HAP-1 (cell line): ENCODE data around the gene KCNQ1.

Experiments
- DNase-seq, 2 experiments: peaks; one replicate each; pipeline ENCODE4 v3.0.0-alpha.2; 2016 to 2020; ENCODE audit warnings: low spot score in 2 of 2
- H3K27me3 ChIP-seq: fragments of 250-450 bp; sonication (Bioruptor Pico); 2 replicates; pipeline ENCODE4 v1.5.1; 2020; ENCODE audit warnings: low read depth, mild to moderate bottlenecking, moderate library complexity
- H3K36me3 ChIP-seq: fragments of 250-450 bp; sonication (Bioruptor Pico); replicated peaks from 2 replicates; pipeline ENCODE4 v1.5.1; 2020; ENCODE audit warnings: mild to moderate bottlenecking
- H3K4me1 ChIP-seq: fragments of 250-450 bp; sonication (Bioruptor Pico); 2 replicates; pipeline ENCODE4 v1.5.1; 2020; ENCODE audit warnings: mild to moderate bottlenecking
- H3K4me3 ChIP-seq: fragments of 250-450 bp; sonication (Bioruptor Pico); 2 replicates; pipeline ENCODE4 v1.5.1; 2020; ENCODE audit warnings: mild to moderate bottlenecking, moderate library complexity
- H3K9me3 ChIP-seq: fragments of 250-450 bp; sonication (Bioruptor Pico); 2 replicates; pipeline ENCODE4 v1.5.1; 2020; ENCODE audit warnings: mild to moderate bottlenecking, moderate library complexity
- in situ Hi-C: fragments of 300-500 bp; cut with MboI; formaldehyde crosslinking; loops from 3 replicates; pipeline ENCODE4 v1.14.3; 2020; ENCODE audit warnings: low sequenced_read_pairs, inconsistent platforms, mixed read lengths

The KCNQ1 gene

DNA sequence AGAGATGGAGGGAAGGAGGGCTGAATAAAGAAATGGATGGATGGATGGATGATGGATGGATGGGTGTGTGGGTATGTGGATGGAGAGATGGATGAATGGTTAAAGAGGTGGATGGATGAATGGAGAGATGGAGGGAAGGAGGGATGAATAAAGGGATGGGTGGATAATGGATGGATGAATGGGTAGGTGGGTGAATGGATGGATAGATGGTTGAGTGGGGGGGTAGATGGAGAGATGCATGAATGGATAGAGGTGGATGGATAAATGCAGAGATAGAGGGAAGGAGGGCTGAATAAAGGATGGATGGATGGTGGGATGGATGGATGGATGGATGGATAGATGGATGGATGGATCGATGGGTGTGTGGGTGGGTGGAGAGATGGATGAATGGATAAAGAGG is 369.2 kb downstream of the KCNQ1 start:
- H3K4me3 ChIP-seq: no peak overlapping the region
- H3K4me1 ChIP-seq: no peaks in the 10 kb centered on the region
- H3K36me3 ChIP-seq: no peaks in the 10 kb centered on the region
- no peak for DNase-seq
- no peaks in the 10 kb centered on the region for H3K27me3 ChIP-seq
- no peaks in the 10 kb centered on the region for H3K9me3 ChIP-seq
- in situ Hi-C loops: no loop called here

DNA sequence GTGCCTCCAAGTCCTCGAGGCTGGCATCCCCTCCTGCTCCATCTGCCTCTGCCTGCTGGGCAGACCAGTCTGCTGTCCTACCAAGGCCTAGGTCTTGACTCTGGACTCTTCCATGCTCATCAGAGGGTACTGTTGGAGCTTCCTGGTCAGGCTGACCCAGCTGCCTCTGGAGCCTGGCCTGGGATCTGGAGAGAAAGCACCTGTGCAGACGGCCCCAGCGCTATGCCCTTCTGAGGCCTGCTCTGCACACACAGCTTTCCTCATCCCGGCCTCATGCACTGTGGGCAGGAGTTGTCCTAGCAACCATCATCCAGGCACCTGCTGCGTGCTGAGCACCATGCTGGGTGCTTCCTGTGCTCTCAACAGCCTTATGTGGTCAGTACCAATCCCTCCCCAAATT is 369.9 kb downstream of the KCNQ1 start:
- H3K27me3 ChIP-seq: no peaks in the 10 kb centered on the region
- no peak for DNase-seq
- no peaks in the 10 kb centered on the region for H3K4me1 ChIP-seq
- H3K9me3 ChIP-seq: no peaks in the 10 kb centered on the region
- no peaks in the 10 kb centered on the region for H3K36me3 ChIP-seq
- H3K4me3 ChIP-seq: no peak overlapping the region
- in situ Hi-C loops: no loop called here

DNA sequence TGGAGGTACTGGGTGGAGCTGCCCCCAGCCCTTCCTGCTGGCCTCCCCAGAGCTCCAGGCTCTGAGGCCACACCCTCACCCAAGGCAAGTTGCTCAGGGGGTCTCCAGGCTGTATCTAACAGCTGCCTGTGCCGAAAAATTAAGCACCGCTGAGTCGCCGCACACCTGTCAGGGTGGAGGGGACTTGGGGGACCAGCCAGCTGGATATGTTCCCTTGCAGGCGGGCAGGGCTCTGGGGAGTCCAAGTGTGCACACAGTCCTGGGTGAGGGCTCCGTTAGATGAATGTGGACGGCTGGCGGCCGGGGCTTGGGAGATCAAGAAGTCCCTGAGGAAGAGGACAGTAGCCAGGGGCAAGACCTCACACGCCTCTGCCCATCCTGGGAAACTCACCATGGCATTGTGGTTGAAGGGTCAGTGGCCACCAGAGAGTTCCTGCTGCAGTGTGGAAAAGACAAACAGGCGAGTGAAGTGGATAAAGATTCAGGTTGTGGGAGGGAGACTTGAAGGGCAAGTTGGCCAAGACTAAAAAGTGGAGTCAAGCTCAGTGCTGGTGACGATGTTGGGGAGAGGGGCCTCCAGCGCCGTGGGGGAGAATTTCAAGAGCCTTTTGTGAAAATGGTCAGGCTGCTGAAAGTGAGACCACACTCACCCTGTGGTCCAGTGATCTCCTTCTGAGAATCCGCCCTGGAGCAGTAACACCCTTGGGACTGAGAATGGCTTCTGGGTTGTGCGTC is 371.1 kb downstream of the KCNQ1 start:
- Histone ChIP-seq H3K27me3 (no peaks in the 10 kb centered on the region), H3K9me3 (no peaks in the 10 kb centered on the region), H3K4me3 (no peak overlapping the region), H3K4me1 (no peaks in the 10 kb centered on the region), H3K36me3 (no peaks in the 10 kb centered on the region)
- in situ Hi-C loops: no loop called here
- no peak for DNase-seq

DNA sequence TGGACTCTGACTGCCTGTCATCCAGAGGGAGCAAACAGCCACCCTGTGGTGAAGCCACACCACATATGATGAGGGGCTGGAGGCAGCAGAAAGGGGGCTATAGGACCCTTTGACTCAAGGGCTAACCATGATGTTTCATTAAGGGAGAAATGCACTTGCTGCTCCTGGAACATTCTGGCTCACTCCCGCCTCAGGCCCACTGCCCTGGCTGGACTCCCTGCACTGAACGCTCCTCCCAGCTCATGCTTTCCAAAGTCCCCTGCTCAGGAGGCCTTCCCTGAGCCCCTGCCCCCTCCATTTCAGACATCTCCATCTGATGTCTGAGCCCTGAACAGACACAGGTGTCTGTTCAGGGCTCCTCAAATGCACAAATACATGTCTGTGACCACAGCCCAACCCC is 371.7 kb downstream of the KCNQ1 start:
- no peak for DNase-seq
- no peaks in the 10 kb centered on the region for H3K4me1 ChIP-seq
- in situ Hi-C loops: no loop called here
- H3K4me3 ChIP-seq: no peak overlapping the region
- H3K9me3 ChIP-seq: no peaks in the 10 kb centered on the region
- no peaks in the 10 kb centered on the region for H3K27me3 ChIP-seq
- H3K36me3 ChIP-seq: no peaks in the 10 kb centered on the region

DNA sequence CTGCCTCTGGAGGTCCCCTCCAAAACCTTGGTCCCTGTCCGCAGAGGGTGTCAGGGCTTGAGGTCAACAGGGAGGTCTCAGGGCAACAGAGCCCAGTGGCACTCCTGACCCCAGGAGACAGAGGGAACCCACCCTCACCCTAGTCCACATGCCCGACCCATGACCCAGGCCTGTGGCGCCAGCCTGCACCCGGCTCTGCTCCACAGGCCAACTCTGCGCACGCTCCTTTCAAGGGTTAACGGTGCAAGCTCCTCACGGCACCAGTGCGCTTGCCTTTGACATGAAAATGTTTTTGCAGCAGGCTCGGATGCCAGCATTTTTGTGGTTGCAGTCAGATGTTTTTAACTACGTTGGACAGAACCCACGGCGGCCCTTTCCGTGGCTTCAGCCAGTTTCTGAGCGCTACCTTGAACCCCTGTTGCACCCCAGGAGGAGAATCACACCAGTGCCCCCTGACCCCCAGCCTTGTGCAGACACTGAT is 372.2 kb downstream of the KCNQ1 start:
- no peak for DNase-seq
- in situ Hi-C loops: no loop called here
- Histone ChIP-seq H3K36me3 (no peaks in the 10 kb centered on the region), H3K9me3 (no peaks in the 10 kb centered on the region), H3K4me1 (no peaks in the 10 kb centered on the region), H3K27me3 (no peaks in the 10 kb centered on the region), H3K4me3 (no peak overlapping the region)

DNA sequence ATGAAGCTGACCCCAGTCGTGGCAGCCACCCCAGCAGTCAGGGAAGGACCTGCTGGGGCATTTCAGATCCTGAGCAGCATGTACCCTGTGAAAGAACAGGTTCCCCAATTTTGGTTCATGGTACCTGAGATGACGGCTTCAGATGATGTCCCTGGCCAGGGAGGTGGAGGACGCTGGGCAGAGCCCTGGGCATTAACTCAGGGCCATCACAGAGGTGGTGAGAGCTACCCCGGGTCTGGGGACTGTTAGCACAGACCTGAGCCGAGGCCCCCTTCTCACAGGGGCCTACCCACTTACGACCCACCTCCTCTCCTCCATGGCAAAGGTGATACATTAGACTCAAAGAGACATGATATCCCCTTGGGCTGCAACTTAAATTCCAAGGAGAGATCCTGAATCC is 372.6 kb downstream of the KCNQ1 start:
- H3K4me1 ChIP-seq: no peaks in the 10 kb centered on the region
- H3K27me3 ChIP-seq: no peaks in the 10 kb centered on the region
- DNase-seq: no peak
- no peaks in the 10 kb centered on the region for H3K9me3 ChIP-seq
- no peak overlapping the region for H3K4me3 ChIP-seq
- no peaks in the 10 kb centered on the region for H3K36me3 ChIP-seq
- in situ Hi-C loops: no loop called here

DNA sequence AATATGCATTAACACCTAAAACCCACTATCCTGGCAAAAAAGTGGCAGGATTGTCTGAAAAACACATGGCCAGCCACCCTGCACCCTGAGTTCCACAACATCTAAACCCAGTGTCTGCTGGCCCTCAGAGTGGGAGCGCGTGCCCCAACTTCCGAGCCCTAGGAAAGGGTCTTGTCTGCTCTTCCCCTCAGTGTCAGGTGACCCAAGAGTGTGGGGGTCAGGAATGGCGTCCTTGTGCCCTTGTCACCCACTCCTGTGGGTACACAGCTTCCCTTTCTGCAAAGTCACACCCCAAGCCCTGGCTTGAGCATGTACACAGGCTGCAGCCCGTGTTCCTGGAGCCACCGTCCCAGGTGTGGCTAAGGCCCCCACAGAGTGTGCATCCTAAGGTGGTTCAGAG is 373.2 kb downstream of the KCNQ1 start:
- DNase-seq: no peak
- H3K27me3 ChIP-seq: no peaks in the 10 kb centered on the region
- no peaks in the 10 kb centered on the region for H3K36me3 ChIP-seq
- H3K4me1 ChIP-seq: no peaks in the 10 kb centered on the region
- no peak overlapping the region for H3K4me3 ChIP-seq
- H3K9me3 ChIP-seq: peaks cover 5% of the 10 kb centered on the region; the same call in 1 of the 2 replicates
- in situ Hi-C loops: no loop called here

DNA sequence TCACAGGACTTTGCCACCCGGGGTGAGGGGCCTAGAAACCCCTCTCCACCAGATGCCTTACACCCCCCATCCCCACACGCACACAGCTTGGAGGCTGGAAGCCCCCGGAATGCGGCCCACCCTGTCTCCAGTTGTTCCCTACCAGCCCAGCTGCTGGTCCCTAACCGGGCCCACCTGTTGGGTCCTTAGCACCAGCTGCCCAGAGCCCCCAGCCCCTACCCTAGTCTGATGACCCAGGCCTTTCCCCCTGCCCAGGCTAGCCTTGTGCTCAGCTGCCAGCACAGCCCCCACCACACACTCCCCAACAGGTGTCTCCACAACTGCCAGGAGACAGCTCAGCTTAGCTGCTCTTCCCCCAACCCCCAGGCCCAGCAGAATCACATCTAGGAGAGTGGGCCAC is 373.7 kb downstream of the KCNQ1 start:
- Histone ChIP-seq H3K4me1 (no peaks in the 10 kb centered on the region), H3K36me3 (no peaks in the 10 kb centered on the region), H3K27me3 (no peaks in the 10 kb centered on the region), H3K4me3 (no peak overlapping the region), H3K9me3 (peaks cover 7% of the 10 kb centered on the region; the same call in 1 of the 2 replicates)
- DNase-seq: no peak
- in situ Hi-C loops: no loop called here

DNA sequence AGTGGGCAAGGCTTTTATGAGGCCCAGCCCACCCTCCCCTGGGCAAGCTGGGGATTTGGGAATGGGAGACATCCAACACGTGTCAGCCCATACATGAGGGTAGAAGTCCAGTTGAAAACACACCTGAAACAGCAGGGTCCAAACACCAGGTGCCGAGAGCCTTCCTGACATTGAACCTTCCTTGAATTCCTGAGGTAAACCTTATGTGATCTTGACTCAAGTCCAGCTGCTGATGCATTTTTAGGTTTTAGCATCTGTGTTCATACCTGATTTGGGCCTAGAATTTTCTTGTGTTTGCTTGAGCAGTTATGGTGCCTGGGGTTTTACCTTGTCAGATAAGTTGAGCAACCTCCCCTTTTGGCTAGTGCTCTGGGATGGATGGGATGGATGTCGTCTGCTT is 374.5 kb downstream of the KCNQ1 start:
- DNase-seq: no peak
- H3K36me3 ChIP-seq: no peaks in the 10 kb centered on the region
- H3K4me1 ChIP-seq: no peaks in the 10 kb centered on the region
- H3K27me3 ChIP-seq: no peaks in the 10 kb centered on the region
- H3K4me3 ChIP-seq: no peak overlapping the region
- H3K9me3 ChIP-seq: peaks cover 7% of the 10 kb centered on the region; the same call in 1 of the 2 replicates
- in situ Hi-C loops: no loop called here

DNA sequence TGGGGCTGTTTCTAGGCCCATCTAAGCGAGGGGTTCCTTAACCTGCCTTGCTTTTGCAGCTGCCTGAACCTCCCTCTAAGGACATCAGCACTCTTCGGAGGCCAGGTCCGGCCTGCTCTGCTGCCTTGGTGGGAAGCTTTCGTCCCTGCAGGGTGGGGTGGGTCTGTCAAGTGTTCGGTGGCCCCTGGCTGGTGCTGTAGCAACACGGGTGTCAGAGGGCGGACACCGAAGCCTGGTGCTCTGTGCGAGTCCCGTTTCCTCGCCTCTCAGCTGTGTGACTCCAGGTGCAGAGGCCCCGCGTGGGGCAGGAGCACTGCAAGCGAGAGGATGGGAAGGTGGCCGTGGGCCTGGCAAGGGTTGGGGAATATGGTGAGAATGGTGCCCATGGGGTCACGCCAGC is 376.2 kb downstream of the KCNQ1 start:
- Histone ChIP-seq H3K27me3 (no peaks in the 10 kb centered on the region), H3K36me3 (no peaks in the 10 kb centered on the region), H3K4me3 (no peak overlapping the region), H3K4me1 (no peaks in the 10 kb centered on the region), H3K9me3 (peaks cover 7% of the 10 kb centered on the region; the same call in 1 of the 2 replicates)
- DNase-seq: no peak
- in situ Hi-C loops: no loop called here

DNA sequence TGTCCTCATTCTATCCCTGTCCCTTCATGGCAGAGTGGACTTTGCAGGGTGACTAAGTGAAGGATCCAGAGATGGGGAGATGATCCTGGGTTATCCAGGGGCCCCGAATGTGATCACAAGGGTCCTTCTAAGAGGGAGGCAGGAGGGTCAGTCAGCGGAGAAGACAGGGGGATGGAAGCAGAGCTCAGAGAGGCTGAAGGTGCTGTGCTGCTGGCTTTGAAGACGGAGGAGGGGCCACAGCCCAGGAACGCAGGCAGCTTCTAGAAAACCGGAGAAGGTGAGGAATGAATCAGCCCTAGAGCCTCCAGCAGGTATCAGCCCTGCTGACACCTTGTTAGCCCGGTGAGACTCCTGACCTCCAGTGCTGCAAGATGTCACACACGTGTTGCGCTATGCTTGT is 377.1 kb downstream of the KCNQ1 start:
- H3K9me3 ChIP-seq: peaks cover 7% of the 10 kb centered on the region; the same call in 1 of the 2 replicates
- H3K36me3 ChIP-seq: no peaks in the 10 kb centered on the region
- no peaks in the 10 kb centered on the region for H3K4me1 ChIP-seq
- in situ Hi-C loops: no loop called here
- H3K4me3 ChIP-seq: no peak overlapping the region
- no peak for DNase-seq
- no peaks in the 10 kb centered on the region for H3K27me3 ChIP-seq

DNA sequence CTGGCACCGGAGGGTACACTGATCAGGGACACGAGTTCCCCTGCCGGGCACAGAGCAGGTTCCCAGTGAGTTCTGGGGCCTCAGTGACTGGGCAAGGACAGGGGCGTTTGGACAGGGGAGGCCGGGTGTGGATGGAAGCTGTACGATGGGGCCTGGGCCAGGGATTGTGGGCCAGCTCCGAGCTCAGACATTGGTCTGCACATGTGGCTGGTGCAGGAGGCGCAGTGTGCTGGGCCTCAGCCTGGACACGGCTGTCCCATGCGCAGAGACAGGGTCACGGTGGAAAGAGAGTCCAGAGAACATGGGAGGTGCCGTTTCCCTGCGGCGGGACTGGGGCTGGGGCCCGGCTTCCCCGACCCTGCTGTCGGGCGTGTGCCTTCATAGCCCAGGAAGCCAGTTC is 380.0 kb downstream of the KCNQ1 start:
- in situ Hi-C loops: no loop called here
- no peak for DNase-seq
- H3K36me3 ChIP-seq: no peaks in the 10 kb centered on the region
- no peaks in the 10 kb centered on the region for H3K27me3 ChIP-seq
- H3K4me3 ChIP-seq: no peak overlapping the region
- H3K4me1 ChIP-seq: no peaks in the 10 kb centered on the region
- peaks cover 13% of the 10 kb centered on the region; the same call in 1 of the 2 replicates for H3K9me3 ChIP-seq

DNA sequence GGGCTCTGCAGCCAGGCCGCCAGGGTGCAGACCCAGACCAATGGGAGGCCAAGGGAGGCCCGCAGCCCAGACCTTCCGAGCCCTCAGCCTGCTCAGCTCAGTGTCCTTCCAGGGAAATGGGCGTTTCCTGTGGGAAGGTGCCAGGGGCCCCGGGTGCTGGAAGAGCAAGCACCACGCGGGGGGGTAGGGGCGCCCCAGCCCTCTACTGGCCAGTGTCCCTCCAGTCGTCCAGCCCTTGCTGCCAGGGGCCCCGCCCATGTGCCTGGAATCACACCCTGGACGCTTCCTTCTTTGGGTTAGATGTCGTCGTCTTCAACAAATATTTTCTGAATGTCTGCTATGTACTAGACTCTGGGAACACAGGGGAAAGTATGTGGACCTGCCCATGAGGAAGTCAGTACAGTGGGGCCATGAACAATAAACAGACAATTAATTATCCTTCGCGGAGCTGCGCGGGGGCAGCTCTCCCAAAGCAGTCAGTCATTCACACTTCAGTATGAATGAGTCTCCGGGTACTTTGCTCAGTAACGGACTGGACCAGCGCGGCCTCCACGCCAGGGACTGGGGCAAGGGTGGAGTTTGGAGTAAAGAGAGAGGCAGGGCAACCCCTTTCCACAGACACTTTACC is 380.6 kb downstream of the KCNQ1 start:
- H3K36me3 ChIP-seq: no peaks in the 10 kb centered on the region
- no peak for DNase-seq
- in situ Hi-C loops: no loop called here
- H3K9me3 ChIP-seq: peaks cover 13% of the 10 kb centered on the region; the same call in 1 of the 2 replicates
- H3K4me1 ChIP-seq: no peaks in the 10 kb centered on the region
- H3K4me3 ChIP-seq: no peak overlapping the region
- H3K27me3 ChIP-seq: no peaks in the 10 kb centered on the region

DNA sequence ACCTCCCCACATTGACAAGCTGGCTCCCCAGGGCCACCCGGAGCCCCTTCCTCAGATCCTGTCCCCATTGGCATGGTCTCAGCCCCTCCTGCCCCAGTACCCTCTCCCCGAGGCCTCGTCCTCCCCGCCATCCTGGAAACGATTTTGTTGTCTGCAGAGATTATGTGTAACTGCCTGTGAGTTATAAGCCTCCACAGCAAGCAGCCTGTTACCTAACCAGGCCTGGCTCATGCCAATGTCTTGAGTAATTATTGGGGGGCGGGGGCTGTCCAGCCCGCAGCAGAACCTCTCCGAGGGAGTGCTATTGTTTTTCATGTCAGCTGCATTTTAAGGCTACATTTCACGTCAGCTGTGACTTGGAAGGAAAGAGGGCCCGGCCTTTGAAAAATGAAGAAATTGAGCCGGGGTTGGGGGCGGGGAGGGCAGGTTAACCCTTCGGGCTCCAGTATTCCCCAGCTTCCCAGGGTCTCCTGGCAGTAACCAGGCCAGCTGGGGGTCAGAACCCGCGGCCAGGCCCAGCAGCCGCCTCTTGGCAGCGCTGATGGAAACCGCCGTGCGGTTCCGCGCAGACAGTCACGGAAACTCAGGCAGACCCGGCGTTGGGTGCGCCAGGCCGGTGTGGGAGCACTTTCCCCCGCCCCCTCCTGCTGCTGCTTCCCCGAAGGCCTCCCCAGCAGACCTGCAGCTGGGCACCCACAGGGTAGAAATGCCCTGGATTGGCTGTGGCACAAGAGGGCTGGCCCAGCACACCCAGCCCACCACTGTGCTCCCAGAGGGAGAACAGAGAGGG is 381.3 kb downstream of the KCNQ1 start:
- no peak for DNase-seq
- H3K9me3 ChIP-seq: peaks cover 13% of the 10 kb centered on the region; the same call in 1 of the 2 replicates

More for the DNA sequence above, 381.3 kb downstream of the KCNQ1 start:
- H3K4me1 ChIP-seq: no peaks in the 10 kb centered on the region
- no peaks in the 10 kb centered on the region for H3K36me3 ChIP-seq
- no peaks in the 10 kb centered on the region for H3K27me3 ChIP-seq
- in situ Hi-C loops: no loop called here
- H3K4me3 ChIP-seq: no peak overlapping the region
